AG10803 (cell line): ENCODE measurements around the gene GLUD1.
A peak's percentile ranks its signal among the peaks of the same experiment; 100 is the strongest.
"Not testable (repeated sequence)": the region's sequence is repeated elsewhere in the genome, so short reads cannot be mapped to it uniquely, and the experiment has no call there.

Source experiments
- DNase-seq: peaks from one replicate; pipeline ENCODE4 v3.0.0; 2010; ENCODE audit warnings: low read depth
- H3K4me3 ChIP-seq: 2 replicates; pipeline ENCODE4 v1.5.1; 2011; ENCODE audit warnings: mild to moderate bottlenecking, low read length, control low read depth
- CTCF ChIP-seq: conservative IDR thresholded peaks from 2 replicates; pipeline ENCODE4 v1.5.1; 2011; ENCODE audit warnings: mild to moderate bottlenecking, low read length, control low read depth, inconsistent platforms

Gene GLUD1

DNA sequence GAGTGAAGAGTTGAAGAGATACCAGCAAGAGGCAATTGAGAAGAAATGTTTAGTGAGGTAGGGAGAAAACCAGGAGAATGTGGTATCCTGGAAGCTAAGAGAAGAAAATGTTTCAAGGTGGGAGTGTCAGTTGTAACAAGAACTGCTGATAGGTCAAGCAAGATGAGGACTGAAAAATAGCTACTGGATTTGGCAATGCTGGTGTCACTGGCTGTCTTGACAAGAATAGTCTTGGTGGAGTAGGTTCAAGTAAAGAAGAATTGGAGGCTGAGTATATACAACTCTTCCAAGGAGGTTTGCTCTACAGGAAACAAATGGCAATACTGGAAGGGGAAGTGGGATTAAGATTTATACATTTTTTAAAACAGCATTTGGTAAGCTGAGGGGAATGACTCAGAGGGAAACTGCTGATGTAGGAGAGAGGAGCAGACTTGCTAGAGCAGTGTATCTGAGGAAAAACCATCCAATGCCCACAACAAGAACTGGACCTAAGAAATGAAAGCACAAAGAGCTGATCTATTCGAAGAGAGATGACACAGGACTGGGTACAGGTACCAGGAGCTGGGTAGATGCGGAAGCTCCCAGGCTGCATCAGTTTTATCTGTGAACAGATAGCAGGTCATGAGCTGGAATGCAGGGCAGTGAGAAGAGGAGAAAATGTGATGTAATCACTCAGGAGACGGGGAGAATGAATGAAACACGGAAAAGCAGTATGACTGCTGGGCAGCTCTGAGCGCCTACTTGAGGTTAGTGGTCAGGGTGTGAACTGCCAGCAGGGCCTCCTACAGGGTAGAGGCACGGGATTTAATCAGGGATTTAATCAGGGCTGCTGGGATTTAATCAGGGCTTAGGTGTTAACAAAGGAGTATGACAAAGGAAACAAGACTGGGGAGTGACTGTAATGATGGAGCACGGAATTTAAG is 40.0 kb downstream of the GLUD1 start:
- TF ChIP-seq CTCF: peak; percentile 41
- no peak overlapping the region for H3K4me3 ChIP-seq
- peak; percentile 58 for DNase-seq

DNA sequence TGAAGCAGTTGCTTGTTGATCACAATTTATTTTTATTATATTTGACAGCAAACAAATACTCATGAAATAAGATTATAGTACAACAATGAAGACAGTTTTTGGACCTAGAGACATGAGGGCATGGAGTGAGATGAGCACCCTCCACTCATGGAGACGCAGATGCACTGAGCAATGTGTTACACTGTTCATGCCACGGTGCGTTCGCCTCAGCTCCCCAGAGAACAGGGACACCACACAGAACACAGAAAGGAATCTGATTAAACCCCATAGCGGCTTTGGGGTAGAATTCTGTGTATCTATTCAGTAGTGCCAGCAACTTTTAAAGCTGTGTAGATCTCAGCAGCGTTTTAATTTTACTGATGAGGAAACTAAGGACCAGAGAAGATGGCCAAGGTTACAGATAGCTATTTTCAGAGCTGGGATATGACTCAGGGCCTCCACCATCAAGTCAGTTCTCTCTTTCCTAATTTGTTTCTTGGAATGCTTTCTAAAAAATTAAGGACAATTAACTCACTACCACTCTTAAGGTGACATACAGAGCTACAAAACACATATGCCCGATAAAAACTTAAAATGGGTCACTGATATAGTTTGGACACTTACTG is 41.0 kb downstream of the GLUD1 start:
- no peak for TF ChIP-seq CTCF
- DNase-seq: no peak
- no peak overlapping the region for H3K4me3 ChIP-seq

GRCh38 chr10:87053111-87053510 is 41.5 kb downstream of the GLUD1 start:
- no peak for TF ChIP-seq CTCF

DNA sequence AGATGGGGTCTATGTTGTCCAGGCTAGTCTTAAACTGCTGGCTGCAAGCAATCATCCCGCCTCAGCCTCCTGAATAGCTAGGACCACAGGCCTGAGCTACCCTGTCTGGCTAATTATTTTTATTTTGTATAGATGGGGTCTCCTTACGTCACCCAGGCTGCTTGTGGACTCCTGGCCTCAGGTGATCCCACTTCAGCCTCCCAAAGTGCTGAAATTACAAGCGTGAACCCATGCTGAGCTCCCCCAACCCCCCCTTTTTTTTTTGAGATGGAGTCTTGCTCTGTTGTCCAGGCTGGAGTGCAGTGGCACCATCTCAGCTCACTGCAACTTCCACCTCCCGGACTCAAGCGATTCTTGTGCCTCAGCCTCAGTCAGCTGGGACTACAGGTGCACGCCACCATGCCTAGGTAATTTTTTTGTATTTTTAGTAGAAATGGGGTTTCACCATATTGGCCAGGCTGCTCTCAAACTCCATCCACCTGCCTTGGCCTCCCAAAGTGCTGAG is 49.2 kb downstream of the GLUD1 start:
- H3K4me3 ChIP-seq: no peak overlapping the region
- no peak for TF ChIP-seq CTCF
- no peak for DNase-seq

More at GRCh38 chr10:87053111-87053510, 41.5 kb downstream of the GLUD1 start:
- no peak overlapping the region for H3K4me3 ChIP-seq
- no peak for DNase-seq

- not testable (repeated sequence) for H3K4me3 ChIP-seq, DNase-seq
Measured at GRCh38 chr10:87043579-87043978, 51.1 kb downstream of the GLUD1 start.

GRCh38 chr10:87038786-87039185 is 55.9 kb downstream of the GLUD1 start:
- TF ChIP-seq CTCF: no peak
- peak; percentile 2 for DNase-seq
- H3K4me3 ChIP-seq: no peak overlapping the region

DNA sequence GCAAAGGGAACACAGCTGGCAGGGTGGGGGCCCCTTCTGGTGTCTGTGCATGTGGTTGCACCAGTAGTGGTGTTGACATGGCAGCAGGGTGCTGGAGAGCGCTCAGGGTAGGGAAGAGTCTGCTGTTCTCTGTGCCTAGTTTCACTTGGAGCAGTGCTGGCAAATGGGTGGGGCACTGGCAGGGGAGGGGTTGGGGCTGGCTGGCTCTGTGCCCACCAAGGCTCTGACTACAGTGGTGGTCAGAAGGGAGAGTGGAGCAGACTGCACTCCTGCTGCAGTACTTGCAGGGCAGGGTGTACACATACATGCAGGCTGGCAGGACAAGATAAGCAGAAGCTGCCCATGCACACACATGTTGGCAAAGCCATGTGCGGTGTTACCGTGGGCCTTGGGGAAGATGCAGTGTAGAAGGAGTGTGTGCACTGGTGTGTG is 56.3 kb downstream of the GLUD1 start:
- DNase-seq: no peak
- TF ChIP-seq CTCF: no peak
- H3K4me3 ChIP-seq: no peak overlapping the region
